K562 (cell line): ENCODE results near the gene DPH5. TPM values are rescaled to one million over a fixed set of nuclear protein-coding genes. Genes with fewer than 3 reads are reported as not detected.

Experiments
- E2F8 ChIP-seq: fragments of 450-650 bp; IDR thresholded peaks from 2 replicates; pipeline ENCODE4 v1.7.1; 2018; ENCODE audit warnings: mild to moderate bottlenecking, low read depth; ENCODE audit not compliant: partially characterized antibody
- HDAC2 ChIP-seq: fragments of 450-650 bp; IDR thresholded peaks from 2 replicates; pipeline ENCODE4 v1.6.1; 2016; ENCODE audit warnings: mild to moderate bottlenecking
- KAT8 ChIP-seq: fragments of 450-650 bp; IDR thresholded peaks from 2 replicates; pipeline ENCODE4 v1.6.1; 2016; ENCODE audit warnings: low read depth, mild to moderate bottlenecking
- NCOA2 ChIP-seq, 2 experiments: fragments of 450-650 bp; IDR thresholded peaks; 2 replicates each; pipeline ENCODE4 v1.6.1; 2018; ENCODE audit warnings: mild to moderate bottlenecking in 2 of 2, moderate library complexity in 1 of 2; ENCODE audit not compliant: partially characterized antibody in 2 of 2
- RAD51 ChIP-seq: fragments of 450-650 bp; IDR thresholded peaks from 2 replicates; pipeline ENCODE4 v1.7.1; 2016; ENCODE audit warnings: low read depth, mild to moderate bottlenecking, borderline replicate concordance
- RBFOX2 ChIP-seq: fragments of 200-400 bp; formaldehyde crosslinking; IDR thresholded peaks from 2 replicates; pipeline ENCODE4 v1.6.1; 2017; ENCODE audit warnings: low read depth, mild to moderate bottlenecking, low read length, moderate library complexity
- RCOR1 ChIP-seq, 2 experiments: IDR thresholded peaks; 2 replicates each; pipeline ENCODE4 v1.6.1; 2012; ENCODE audit warnings: low read depth in 2 of 2, low read length in 2 of 2, borderline replicate concordance in 1 of 2, improper control_type of control experiment in 1 of 2
- SIN3B ChIP-seq: fragments of 450-650 bp; IDR thresholded peaks from 2 replicates; pipeline ENCODE4 v1.6.1; 2017; ENCODE audit warnings: low read depth, mild to moderate bottlenecking, moderate library complexity
- SP1 ChIP-seq: sonication (generic); formaldehyde crosslinking; IDR thresholded peaks from 2 replicates; pipeline ENCODE4 v1.8.1; 2022; ENCODE audit warnings: mild to moderate bottlenecking, missing genetic modification reagents
- SP2 ChIP-seq: IDR thresholded peaks from 2 replicates; pipeline ENCODE4 v1.6.1; 2011; ENCODE audit warnings: mild to moderate bottlenecking, low read depth, low read length, moderate library complexity; ENCODE audit not compliant: poor library complexity, severe bottlenecking; ENCODE audit errors: extremely low read depth
- TEAD4 ChIP-seq, 2 experiments: sonication (generic) in 1 of 2; formaldehyde crosslinking in 1 of 2; IDR thresholded peaks; 2 replicates each; pipeline versions ENCODE4 v1.6.1 to v1.8.0; 2012 to 2022; ENCODE audit warnings: borderline replicate concordance in 1 of 2, inconsistent platforms in 1 of 2, low read length in 1 of 2, mild to moderate bottlenecking in 1 of 2, missing genetic modification reagents in 1 of 2
- WHSC1 ChIP-seq: IDR thresholded peaks from one replicate; pipeline ENCODE4 v1.6.1; 2012; ENCODE audit warnings: low read length, control low read depth, inconsistent platforms
- polyA plus RNA-seq, 8 experiments: library from polyadenylated mRNA; depleted of rRNA in 4 of 8; stranded (reverse) in 5 of 8; unstranded in 3 of 8; fragments of >200 nt; fragmentation: Nextera tagmentation in 2 of 8; fragmentation: Illumina TruSeq in 1 of 8; extraction: Ambion mirVana in 2 of 8; extraction: Trizol in 1 of 8; gene quantifications; 2 replicates each; pipeline versions ENCODE4 v1.2.1 to v1.2.3, GENCODE V29; 2011 to 2014; ENCODE audit warnings: inconsistent platforms in 1 of 8, missing spikeins in 1 of 8
- total RNA-seq, 7 experiments: library from RNA; depleted of rRNA in 6 of 7; stranded (reverse); fragments of >200 nt in 6 of 7; fragmentation: Illumina TruSeq in 2 of 7; extraction: Trizol in 2 of 7; gene quantifications; 2 replicates each; pipeline versions ENCODE4 v1.2.1 to v1.2.3, GENCODE V29; 2011 to 2021; ENCODE audit warnings: low replicate concordance in 1 of 7
- TF ChIP-seq, protein P1 (sequence below), 2 experiments: IDR thresholded peaks in 1 of 2; conservative IDR thresholded peaks in 1 of 2; 2 replicates each; pipeline ENCODE4 v1.6.1; 2016; ENCODE audit warnings: low read depth in 2 of 2, mild to moderate bottlenecking in 1 of 2, missing compliant biosample characterization in 1 of 2, missing genetic modification characterization in 1 of 2, moderate library complexity in 1 of 2

Gene DPH5
- total and polyA plus RNA-seq, 9 of the 15 experiments (the other 6 are each of a cell fraction or from before 2014, with no cell fraction given) = 37.6 to 159 (median 89.7) TPM

DNA sequence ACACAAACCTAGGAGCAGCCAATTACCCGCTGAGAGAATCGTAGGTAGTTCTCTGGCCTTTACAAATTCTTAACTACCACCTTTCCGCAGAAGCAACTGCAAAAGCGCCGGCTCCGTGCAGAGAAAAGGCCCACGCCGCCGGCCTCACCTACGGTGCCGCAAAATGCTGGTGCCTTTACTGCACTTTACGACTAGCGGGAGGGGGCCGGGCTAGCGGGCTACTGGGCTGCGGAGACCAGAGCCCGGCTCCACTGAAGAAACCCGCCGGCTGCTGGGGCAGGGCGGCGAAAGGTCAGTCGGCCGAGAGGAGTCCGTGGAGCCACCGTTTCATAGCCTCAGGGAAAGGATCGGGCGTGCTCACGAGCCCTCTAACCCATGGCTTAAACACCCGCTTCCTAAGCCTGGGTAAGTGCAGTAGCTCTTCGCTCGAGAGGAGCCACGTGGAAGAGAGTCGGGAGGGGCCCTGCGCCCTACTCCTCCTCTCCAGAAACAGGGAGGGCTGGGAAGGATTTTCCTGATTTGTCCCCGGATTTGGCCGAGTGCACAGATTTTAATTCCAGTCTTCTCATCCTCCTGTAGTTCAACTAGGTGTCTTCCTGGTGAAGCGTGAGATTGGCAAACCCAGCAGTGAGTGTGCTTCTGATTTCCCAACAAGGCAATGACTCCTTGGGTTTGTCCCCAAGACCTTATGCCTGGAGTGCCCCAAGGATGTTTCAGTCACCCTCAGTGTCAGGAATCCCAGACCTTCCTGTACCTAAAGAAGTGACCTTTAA, at the start of gene DPH5 (continued):
- TF ChIP-seq SIN3B (peak; percentile 53; the same call in 1 of the 2 replicates), RCOR1 (IDR thresholded peaks at IDR 0.05; ENCODE audit: borderline replicate concordance in 1 of 2, low read depth in 2 of 2, low read length in 2 of 2) (0 out of 4 replicates have a peak, but pooled peaks of 1 of the 2 experiments have one; percentile 41), E2F8 (peak; percentile 52), RAD51 (peak; percentile 30; the same call in 1 of the 2 replicates), KAT8 (no peak), TEAD4 (IDR thresholded peaks at IDR 0.05; ENCODE audit: low read length) (0 out of 2 replicates have a peak, but pooled peaks have one; percentile 1), TEAD4 (CRISPR knock-in tag; IDR thresholded peaks at IDR 0.05; ENCODE audit: borderline replicate concordance) (no peak), SP1 (CRISPR knock-in tag) (peak; percentile 73), NCOA2 (IDR thresholded peaks at IDR 0.05; ENCODE audit: partially characterized antibody in 2 of 2) (no peak), RBFOX2 (peak; percentile 96), WHSC1 (no peak), HDAC2 (peak; percentile 80), SP2 (no peak)
- TF ChIP-seq, protein P1, sequence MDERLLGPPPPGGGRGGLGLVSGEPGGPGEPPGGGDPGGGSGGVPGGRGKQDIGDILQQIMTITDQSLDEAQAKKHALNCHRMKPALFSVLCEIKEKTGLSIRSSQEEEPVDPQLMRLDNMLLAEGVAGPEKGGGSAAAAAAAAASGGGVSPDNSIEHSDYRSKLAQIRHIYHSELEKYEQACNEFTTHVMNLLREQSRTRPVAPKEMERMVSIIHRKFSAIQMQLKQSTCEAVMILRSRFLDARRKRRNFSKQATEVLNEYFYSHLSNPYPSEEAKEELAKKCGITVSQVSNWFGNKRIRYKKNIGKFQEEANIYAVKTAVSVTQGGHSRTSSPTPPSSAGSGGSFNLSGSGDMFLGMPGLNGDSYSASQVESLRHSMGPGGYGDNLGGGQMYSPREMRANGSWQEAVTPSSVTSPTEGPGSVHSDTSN (CRISPR knock-in tag; IDR thresholded peaks at IDR 0.05; ENCODE audit: low read depth) = no peak
- TF ChIP-seq, protein P1 (tag; conservative IDR thresholded peaks at IDR 0.05; ENCODE audit: low read depth) = no peak
